Activated CD8-positive, alpha-beta T cell treated with anti-CD3 and anti-CD28 coated beads for 36 hours (primary cell): Measurements from ENCODE around the gene NDUFA6. TPM values are rescaled to one million over a fixed set of nuclear protein-coding genes. Genes with fewer than 3 reads are reported as not detected.
A peak's percentile ranks its signal among the peaks of the same experiment; 100 is the strongest.

Experiments
- ATAC-seq: fragments of 200-7000 bp; cut with Tn5 transposase; one replicate; pipeline ENCODE4 v1.10.0; 2021; ENCODE audit warnings: mild to moderate bottlenecking, moderate library complexity
- CTCF ChIA-PET: fragments of 350-600 bp; sonication (Branson Sonifier 250); formaldehyde crosslinking; loops from one replicate; lab custom pipeline; 2021; ENCODE audit warnings: antibody characterized with exemption; lab: Charles Lee
- POLR2A ChIA-PET: fragments of 350-600 bp; sonication (Branson Sonifier 250); formaldehyde crosslinking; loops from one replicate; lab custom pipeline; 2021; ENCODE audit warnings: antibody characterized with exemption; lab: Charles Lee
- DNase-seq: peaks from one replicate; pipeline ENCODE4 v3.0.0-alpha.2; 2020
- H3K27ac Mint-ChIP-seq: one replicate; pipeline ENCODE4 v1.8.0; 2021; ENCODE audit warnings: mild to moderate bottlenecking, mixed read lengths
- H3K27me3 Mint-ChIP-seq: one replicate; pipeline ENCODE4 v1.8.0; 2021; ENCODE audit warnings: mixed read lengths
- H3K36me3 Mint-ChIP-seq: one replicate; pipeline ENCODE4 v1.8.0; 2021; ENCODE audit warnings: low read depth, mixed read lengths
- H3K4me1 Mint-ChIP-seq: one replicate; pipeline ENCODE4 v1.8.0; 2021; ENCODE audit warnings: low read depth, mixed read lengths
- H3K4me3 Mint-ChIP-seq: one replicate; pipeline ENCODE4 v1.8.0; 2021; ENCODE audit warnings: mild to moderate bottlenecking, moderate library complexity, mixed read lengths
- H3K9me3 Mint-ChIP-seq: one replicate; pipeline ENCODE4 v1.8.0; 2021; ENCODE audit warnings: mixed read lengths
- CTCF ChIP-seq: fragments of 200-600 bp; IDR thresholded peaks from one replicate; pipeline ENCODE4 v1.8.0; 2022; ENCODE audit warnings: antibody characterized with exemption, mild to moderate bottlenecking
- intact Hi-C: fragments of 100-400 bp; cut with micrococcal nuclease; formaldehyde crosslinking; loops from one replicate; pipeline ENCODE4 v1.10.0; 2022
- total RNA-seq, 2 experiments: library from RNA; stranded (reverse); gene quantifications; one replicate each; pipeline ENCODE4 v1.2.3, GENCODE V29; 2021

Gene NDUFA6
- total RNA-seq, 2 experiments from 2014 or later = 92.8 to 93.8 TPM

DNA sequence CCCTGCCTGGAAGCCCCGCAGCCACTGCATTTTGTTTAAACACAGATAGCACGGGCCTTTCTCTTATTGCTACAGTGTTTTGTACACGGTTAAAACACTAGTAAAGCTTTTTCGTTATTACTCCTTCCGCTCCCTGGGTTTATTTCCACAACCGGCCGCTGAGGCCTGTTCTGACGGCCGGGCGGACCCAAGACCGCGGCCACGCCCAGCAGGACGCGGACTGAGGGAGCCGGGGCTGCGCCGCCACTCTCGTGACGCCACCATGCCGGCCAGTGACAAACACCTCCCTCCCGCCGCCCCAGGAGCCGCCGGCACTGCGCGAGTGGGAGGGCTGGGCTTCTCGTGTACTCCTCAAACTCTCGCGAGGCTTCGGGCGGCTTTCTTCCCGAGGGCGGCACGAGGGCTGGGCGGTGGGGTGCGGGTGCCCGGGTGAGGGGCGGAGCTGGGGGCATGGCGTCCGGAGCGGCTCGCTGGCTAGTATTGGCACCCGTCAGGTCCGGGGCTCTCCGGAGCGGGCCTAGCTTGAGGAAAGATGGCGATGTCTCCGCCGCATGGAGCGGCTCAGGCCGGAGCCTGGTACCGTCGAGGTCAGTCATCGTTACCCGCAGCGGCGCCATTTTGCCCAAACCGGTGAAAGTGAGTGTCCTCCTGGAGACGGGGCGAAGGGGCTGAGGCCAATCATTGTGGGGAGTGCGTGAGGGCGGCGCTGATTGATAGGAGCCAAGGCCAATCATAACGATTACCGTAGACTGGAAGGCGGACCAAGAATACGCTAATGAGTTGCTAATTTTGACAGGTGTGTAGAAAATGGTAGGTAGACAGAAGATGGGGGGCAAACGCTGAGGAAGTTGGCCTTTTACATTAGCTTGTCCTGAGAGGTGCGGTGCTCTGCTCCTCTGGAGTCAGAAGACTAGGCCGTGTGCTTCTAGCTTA lies 11.0 kb downstream of the NDUFA6 start, which contains the start of gene SMDT1:
Gene SMDT1, plus strand, starts transcription at position 382 of the 933 bp plus-strand sequence. Its CDS starts 69 bp downstream, at position 451.
- Mint-ChIP-seq H3K36me3 (peaks cover 17% of the 10 kb centered on the region), H3K4me1 (peaks cover 23% of the 10 kb centered on the region), H3K27me3 (no peaks in the 10 kb centered on the region), H3K27ac (peak within 1 kb of the TSS; percentile 95), H3K4me3 (peak within 1 kb of the TSS; percentile 94), H3K9me3 (no peaks in the 10 kb centered on the region)
- ATAC-seq (peak; percentile 92), DNase-seq (peak; percentile 98)
- ChIA-PET CTCF (interaction anchor here (0.7 to 2.3 kb wide), 7 partner anchors 11 to 383 kb away, joined by 3 to 8 read pairs (median 4); partner anchors contain the start of gene NDUFA6), POLR2A (interaction anchor here (1.1 to 9.6 kb wide), 11 partner anchors 10 to 365 kb away, joined by 3 to 118 read pairs (median 3); partner anchors contain the start of genes NAGA, NDUFA6 and WBP2NL)
- intact Hi-C loops = loop anchor here (10.0 kb wide), 2 partner anchors 135 to 355 kb away; partner anchors contain the start of genes CENPM and NFAM1
- TF ChIP-seq CTCF = no peak

GRCh38 chr22:42078469-42079318 lies 11.9 kb downstream of the NDUFA6 start:
- Mint-ChIP-seq H3K27me3 (no peaks in the 10 kb centered on the region), H3K36me3 (peaks cover 12% of the 10 kb centered on the region), H3K4me1 (peaks cover 24% of the 10 kb centered on the region), H3K27ac (peak overlapping the region; percentile 95), H3K4me3 (peak overlapping the region; percentile 94), H3K9me3 (no peaks in the 10 kb centered on the region)
- DNase-seq = no peak
- intact Hi-C loops = loop anchor here (10.0 kb wide), 1 partner anchor 134 kb away; the partner anchor contains the start of gene CENPM
- no peak for ATAC-seq
- TF ChIP-seq CTCF = no peak
- POLR2A ChIA-PET = interaction anchor here (1.2 to 9.6 kb wide), 8 partner anchors 9 to 366 kb away, joined by 3 to 118 read pairs (median 4); partner anchors contain the start of genes NAGA, NDUFA6 and WBP2NL
- CTCF ChIA-PET = interaction anchor here (0.7 to 2.3 kb wide), 5 partner anchors 9 to 366 kb away, joined by 3 to 8 read pairs (median 4); partner anchors contain the start of gene NDUFA6

GRCh38 chr22:42077486-42078125 lies 13.0 kb downstream of the NDUFA6 start:
- no peaks in the 10 kb centered on the region for H3K27me3 Mint-ChIP-seq
- intact Hi-C loops = loop anchor here (10.0 kb wide), 1 partner anchor 133 kb away; the partner anchor contains the start of gene CENPM
- DNase-seq (no peak), ATAC-seq (no peak)
- peaks cover 24% of the 10 kb centered on the region for H3K4me1 Mint-ChIP-seq
- no peaks in the 10 kb centered on the region for H3K9me3 Mint-ChIP-seq
- POLR2A ChIA-PET = interaction anchor here (0.9 to 9.6 kb wide), 3 partner anchors 12 to 47 kb away, joined by 3 to 118 read pairs (median 3); partner anchors contain the start of gene NDUFA6
- H3K4me3 Mint-ChIP-seq = no peak overlapping the region
- H3K27ac Mint-ChIP-seq = peak overlapping the region; percentile 95
- CTCF ChIA-PET = interaction anchor here (1.9 kb wide), 1 partner anchor 367 kb away, joined by 7 read pairs; no protein-coding TSS in a partner anchor
- no peak for TF ChIP-seq CTCF
- peaks cover 10% of the 10 kb centered on the region for H3K36me3 Mint-ChIP-seq

- H3K27ac Mint-ChIP-seq = no peak overlapping the region
- peaks cover 23% of the 10 kb centered on the region for H3K4me1 Mint-ChIP-seq
- TF ChIP-seq CTCF = no peak
- POLR2A ChIA-PET = interaction anchor here (0.9 to 9.6 kb wide), 3 partner anchors 13 to 46 kb away, joined by 3 to 118 read pairs (median 3); partner anchors contain the start of gene NDUFA6
- H3K4me3 Mint-ChIP-seq = no peak overlapping the region
- intact Hi-C loops = loop anchor here (10.0 kb wide), 1 partner anchor 132 kb away; the partner anchor contains the start of gene CENPM
- no peaks in the 10 kb centered on the region for H3K27me3 Mint-ChIP-seq
- DNase-seq = no peak
- CTCF ChIA-PET = no interaction called here
- no peak for ATAC-seq
- no peaks in the 10 kb centered on the region for H3K9me3 Mint-ChIP-seq
- H3K36me3 Mint-ChIP-seq = peaks cover 6% of the 10 kb centered on the region
Observed at GRCh38 chr22:42076764-42077485, 13.6 kb downstream of the NDUFA6 start.
